SK-N-SH treated with all-trans-retinoic acid at 6 μM for 48 hours (cell line): Measurements from ENCODE around the gene GUK1.
"Not testable (repeated sequence)": the region's sequence is repeated elsewhere in the genome, so short reads cannot be mapped to it uniquely, and the experiment has no call there.

Experiments
- CSDC2 ChIP-seq: fragments of 250-450 bp; sonication (Bioruptor Pico); IDR thresholded peaks from 2 replicates; pipeline ENCODE4 v1.5.0; 2020; ENCODE audit warnings: mild to moderate bottlenecking, moderate library complexity
- ISL1 ChIP-seq: fragments of 250-450 bp; sonication (Bioruptor Pico); IDR thresholded peaks from 2 replicates; pipeline ENCODE4 v2.1.2; 2022; ENCODE audit warnings: mild to moderate bottlenecking, moderate library complexity
- RARB ChIP-seq: fragments of 250-450 bp; sonication (Bioruptor Pico); IDR thresholded peaks from 2 replicates; pipeline ENCODE4 v1.8.0; 2021; ENCODE audit warnings: mild to moderate bottlenecking, moderate library complexity
- ZNF565 ChIP-seq: fragments of 450-650 bp; formaldehyde crosslinking; conservative IDR thresholded peaks from 2 replicates; pipeline ENCODE4 v1.5.0; 2020; ENCODE audit warnings: low read depth, mild to moderate bottlenecking, moderate library complexity
- TF ChIP-seq, protein P1 (sequence below): fragments of 250-450 bp; sonication (Bioruptor Pico); IDR thresholded peaks from 2 replicates; pipeline ENCODE4 v1.8.0; 2020; ENCODE audit warnings: mild to moderate bottlenecking, moderate library complexity, borderline replicate concordance
- TF ChIP-seq, protein P2 (sequence below): fragments of 250-450 bp; sonication (Bioruptor Pico); IDR thresholded peaks from 2 replicates; pipeline ENCODE4 v1.5.1; 2020; ENCODE audit warnings: low read depth, mild to moderate bottlenecking, moderate library complexity

DNA sequence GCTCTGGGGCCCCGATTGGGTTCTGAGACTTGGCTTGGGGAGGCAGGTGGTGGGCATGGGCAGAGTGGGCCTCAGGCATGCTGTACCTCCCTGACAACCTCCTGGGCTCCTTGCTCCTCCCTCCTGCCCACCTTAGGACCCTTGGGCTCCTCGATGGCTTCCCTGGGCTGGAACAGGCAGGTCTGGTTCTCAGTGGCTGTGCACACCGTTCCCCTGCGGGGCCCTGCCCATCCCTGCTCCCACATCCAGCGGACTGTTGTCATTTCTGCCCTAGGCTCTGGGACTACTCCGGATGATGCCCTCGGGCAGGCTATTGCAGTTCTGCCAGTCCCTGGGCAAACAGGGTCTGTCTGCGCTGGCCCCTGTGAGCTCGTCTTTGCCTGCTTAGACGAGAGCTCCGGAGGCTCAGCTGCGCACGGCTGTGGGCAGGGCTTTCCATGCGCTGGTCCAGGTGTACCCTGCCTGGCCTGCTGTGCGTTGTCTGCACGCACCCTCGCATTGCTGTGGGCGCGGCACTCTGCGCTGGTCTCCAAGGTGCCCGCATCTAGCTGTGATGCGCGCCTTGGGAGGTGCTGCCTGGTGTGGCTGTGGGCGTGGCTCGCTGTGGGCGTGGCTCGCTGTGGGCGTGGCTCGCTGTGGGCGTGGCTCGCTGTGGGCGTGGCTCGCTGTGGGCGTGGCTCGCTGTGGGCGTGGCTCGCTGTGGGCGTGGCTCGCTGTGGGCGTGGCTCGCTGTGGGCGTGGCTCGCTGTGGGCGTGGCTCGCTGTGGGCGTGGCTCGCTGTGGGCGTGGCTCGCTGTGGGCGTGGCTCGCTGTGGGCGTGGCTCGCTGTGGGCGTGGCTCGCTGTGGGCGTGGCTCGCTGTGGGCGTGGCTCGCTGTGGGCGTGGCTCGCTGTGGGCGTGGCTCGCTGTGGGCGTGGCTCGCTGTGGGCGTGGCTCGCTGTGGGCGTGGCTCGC lies 33.7 kb downstream of the GUK1 start:
- TF ChIP-seq ZNF565; CSDC2 (CRISPR knock-in tag); RARB (CRISPR knock-in tag); ISL1 (CRISPR knock-in tag): not testable (repeated sequence)
- TF ChIP-seq, protein P1, sequence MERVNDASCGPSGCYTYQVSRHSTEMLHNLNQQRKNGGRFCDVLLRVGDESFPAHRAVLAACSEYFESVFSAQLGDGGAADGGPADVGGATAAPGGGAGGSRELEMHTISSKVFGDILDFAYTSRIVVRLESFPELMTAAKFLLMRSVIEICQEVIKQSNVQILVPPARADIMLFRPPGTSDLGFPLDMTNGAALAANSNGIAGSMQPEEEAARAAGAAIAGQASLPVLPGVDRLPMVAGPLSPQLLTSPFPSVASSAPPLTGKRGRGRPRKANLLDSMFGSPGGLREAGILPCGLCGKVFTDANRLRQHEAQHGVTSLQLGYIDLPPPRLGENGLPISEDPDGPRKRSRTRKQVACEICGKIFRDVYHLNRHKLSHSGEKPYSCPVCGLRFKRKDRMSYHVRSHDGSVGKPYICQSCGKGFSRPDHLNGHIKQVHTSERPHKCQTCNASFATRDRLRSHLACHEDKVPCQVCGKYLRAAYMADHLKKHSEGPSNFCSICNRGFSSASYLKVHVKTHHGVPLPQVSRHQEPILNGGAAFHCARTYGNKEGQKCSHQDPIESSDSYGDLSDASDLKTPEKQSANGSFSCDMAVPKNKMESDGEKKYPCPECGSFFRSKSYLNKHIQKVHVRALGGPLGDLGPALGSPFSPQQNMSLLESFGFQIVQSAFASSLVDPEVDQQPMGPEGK (CRISPR knock-in tag), result not testable (repeated sequence)
- TF ChIP-seq, protein P2, sequence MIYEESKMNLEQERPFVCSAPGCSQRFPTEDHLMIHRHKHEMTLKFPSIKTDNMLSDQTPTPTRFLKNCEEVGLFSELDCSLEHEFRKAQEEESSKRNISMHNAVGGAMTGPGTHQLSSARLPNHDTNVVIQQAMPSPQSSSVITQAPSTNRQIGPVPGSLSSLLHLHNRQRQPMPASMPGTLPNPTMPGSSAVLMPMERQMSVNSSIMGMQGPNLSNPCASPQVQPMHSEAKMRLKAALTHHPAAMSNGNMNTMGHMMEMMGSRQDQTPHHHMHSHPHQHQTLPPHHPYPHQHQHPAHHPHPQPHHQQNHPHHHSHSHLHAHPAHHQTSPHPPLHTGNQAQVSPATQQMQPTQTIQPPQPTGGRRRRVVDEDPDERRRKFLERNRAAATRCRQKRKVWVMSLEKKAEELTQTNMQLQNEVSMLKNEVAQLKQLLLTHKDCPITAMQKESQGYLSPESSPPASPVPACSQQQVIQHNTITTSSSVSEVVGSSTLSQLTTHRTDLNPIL (CRISPR knock-in tag), result not testable (repeated sequence)
